Stimulated activated CD8-positive, alpha-beta memory T cell treated with anti-CD3 and anti-CD28 coated beads, Interleukin-2, amount 100 ng/mL, for 1 hour (primary cell): ENCODE measurements around the gene TMEM256.

ENCODE experiments used
- DNase-seq, 2 donors: peaks; one replicate each; pipeline ENCODE4 v3.0.0-alpha.2; 2020; ENCODE audit warnings: low read depth in 2 of 2

The TMEM256 gene

DNA sequence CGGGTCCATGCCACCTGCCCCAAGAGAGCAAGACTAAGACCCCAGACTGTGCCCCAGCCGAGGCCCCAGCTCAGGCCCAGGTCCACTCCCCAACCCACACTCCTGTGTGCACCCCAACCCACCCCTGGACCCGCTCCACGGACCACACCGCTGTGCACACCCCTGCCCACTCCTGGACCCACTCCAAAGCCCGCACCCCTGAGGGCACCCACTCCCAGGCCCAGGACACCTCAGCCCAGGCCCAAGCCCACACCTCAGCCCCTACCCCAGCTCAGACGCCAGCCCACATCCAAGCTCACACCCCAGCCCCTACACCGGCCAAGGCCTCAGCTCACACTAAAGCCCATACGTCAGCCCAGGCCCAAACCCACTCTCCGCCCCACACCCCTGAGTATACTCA lies 25.8 kb upstream of the TMEM256 start:
- DNase-seq = no peak

DNA sequence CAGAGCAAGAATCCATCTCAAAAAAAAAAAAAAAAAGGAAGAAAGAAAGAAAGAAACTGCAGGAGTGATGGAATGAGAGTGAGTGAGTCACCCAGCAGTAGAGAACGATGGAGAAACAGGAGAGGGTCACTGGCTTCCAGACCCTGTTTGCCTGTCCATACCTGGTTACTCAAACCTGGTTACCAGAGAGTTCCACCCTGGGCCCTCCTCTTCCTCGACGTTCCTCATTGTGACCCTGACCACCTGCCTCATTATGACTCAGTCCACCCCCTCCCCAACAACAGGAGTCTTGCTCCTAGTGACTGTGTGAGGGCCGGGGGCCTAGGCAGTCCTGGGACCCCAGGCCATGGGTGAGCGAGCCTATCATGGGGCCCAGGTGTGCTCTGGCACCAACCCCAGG lies 24.7 kb upstream of the TMEM256 start, which contains the start of gene SPEM3:
SPEM3 (plus strand) TSS at position 301 of the 400 bp plus-strand sequence; CDS start at position 347, 46 bp downstream.
- DNase-seq = no peak

DNA sequence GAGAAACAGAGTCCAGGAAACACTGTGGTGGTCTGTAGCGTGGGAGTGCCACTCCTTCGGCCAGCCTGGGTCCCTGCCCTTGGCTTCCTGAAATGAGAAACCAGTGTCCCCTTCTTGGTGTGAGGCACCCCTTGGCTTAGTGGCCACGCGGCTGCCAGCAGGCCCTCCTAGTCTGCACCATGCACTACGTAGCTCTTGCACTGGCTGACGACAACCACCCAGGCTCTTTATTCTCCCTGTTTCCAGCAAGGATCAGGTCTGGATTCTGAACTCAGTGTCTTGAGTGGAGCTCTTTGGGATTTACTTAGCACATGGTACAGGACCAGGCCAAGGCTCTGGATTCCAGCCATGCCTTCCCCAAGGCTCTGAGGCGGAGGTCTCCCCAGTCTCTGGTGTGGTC lies 23.7 kb upstream of the TMEM256 start:
- DNase-seq = no peak

- DNase-seq = no peak
These were observed 23.1 kb upstream of the TMEM256 start for GRCh38 chr17:7426896-7427489.

- DNase-seq = no peak
These were observed 22.4 kb upstream of the TMEM256 start for GRCh38 chr17:7426203-7426863.

GRCh38 chr17:7425756-7426155 lies 21.9 kb upstream of the TMEM256 start:
- DNase-seq = no peak

- no peak for DNase-seq
These were observed 21.4 kb upstream of the TMEM256 start, which contains the start of gene SPEM2 for GRCh38 chr17:7425316-7425715. SPEM2 (plus strand) TSS chr17:7425616; CDS start chr17:7425689, 73 bp downstream.

GRCh38 chr17:7423679-7424078 lies 19.8 kb upstream of the TMEM256 start:
- DNase-seq = no peak

DNA sequence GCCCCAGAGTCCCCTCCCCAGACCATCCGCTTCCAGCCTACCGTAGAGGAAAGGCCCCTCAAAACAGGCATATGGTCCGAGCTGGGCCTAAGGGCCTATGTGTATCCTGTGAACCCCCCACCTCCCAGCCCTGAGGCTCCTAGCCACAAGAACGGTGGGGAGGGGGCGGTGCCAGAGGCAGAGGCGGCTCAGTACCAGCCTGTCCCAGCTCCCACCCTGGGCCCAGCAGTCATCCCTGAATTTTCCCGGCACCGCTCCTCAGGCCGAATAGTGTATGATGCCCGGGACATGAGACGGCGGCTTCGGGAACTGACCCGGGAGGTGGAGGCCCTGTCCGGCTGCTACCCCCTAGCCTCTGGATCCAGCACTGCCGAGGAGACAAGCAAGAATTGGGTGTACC lies 17.3 kb upstream of the TMEM256 start:
- no peak for DNase-seq

GRCh38 chr17:7419819-7420610 lies 16.1 kb upstream of the TMEM256 start, which contains the start of gene SPEM1:
SPEM1 (plus strand) TSS chr17:7420324; CDS start chr17:7420385, 61 bp downstream.
- no peak for DNase-seq

GRCh38 chr17:7418472-7419152 lies 14.7 kb upstream of the TMEM256 start:
- DNase-seq = no peak

DNA sequence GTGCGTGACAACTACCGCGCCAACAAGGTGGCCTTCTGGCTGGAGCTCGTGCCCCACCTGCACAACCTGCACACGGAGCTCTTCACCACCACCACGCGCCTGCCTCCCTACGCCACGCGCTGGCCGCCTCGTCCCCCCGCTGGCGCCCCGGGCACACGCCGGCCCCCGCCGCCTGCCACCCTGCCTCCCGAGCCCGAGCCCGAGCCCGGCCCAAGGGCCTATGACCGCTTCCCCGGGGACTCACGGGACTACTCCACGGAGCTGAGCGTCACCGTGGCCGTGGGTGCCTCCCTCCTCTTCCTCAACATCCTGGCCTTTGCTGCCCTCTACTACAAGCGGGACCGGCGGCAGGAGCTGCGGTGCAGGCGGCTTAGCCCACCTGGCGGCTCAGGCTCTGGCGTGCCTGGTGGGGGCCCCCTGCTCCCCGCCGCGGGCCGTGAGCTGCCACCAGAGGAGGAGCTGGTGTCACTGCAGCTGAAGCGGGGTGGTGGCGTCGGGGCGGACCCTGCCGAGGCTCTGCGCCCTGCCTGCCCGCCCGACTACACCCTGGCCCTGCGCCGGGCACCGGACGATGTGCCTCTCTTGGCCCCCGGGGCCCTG lies 13.3 kb upstream of the TMEM256 start:
- DNase-seq = no peak

GRCh38 chr17:7416323-7416722 lies 12.4 kb upstream of the TMEM256 start:
- DNase-seq = no peak

DNA sequence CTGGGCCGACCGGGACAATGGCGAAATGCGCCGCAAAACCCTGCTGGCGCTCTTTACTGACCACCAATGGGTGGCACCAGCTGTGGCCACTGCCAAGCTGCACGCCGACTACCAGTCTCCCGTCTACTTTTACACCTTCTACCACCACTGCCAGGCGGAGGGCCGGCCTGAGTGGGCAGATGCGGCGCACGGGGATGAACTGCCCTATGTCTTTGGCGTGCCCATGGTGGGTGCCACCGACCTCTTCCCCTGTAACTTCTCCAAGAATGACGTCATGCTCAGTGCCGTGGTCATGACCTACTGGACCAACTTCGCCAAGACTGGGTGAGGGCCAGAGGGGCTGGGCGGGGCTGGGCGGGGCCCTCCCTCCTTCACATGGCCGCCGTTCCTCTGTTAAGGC lies 11.9 kb upstream of the TMEM256 start:
- DNase-seq = no peak

DNA sequence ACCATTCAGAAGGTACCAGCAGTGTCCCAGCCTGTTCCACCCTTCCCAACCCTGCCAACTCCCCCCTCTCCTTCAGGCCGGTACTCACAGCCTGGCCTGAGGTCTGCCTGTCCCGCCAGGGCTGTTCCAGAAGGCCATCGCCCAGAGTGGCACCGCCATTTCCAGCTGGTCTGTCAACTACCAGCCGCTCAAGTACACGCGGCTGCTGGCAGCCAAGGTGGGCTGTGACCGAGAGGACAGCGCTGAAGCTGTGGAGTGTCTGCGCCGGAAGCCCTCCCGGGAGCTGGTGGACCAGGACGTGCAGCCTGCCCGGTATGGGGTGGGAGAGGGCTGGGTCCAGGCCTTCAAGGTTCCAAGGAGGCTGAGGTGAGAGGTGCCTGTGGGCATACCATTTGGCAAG lies 10.9 kb upstream of the TMEM256 start:
- no peak for DNase-seq

- no peak for DNase-seq
These were observed 9.6 kb upstream of the TMEM256 start for GRCh38 chr17:7413346-7413985.

- DNase-seq = no peak
These were observed 7.5 kb upstream of the TMEM256 start for GRCh38 chr17:7411427-7411750.

- no peak for DNase-seq
These were observed 6.9 kb upstream of the TMEM256 start for GRCh38 chr17:7410634-7411426.

- DNase-seq = no peak
These were observed 5.8 kb upstream of the TMEM256 start for GRCh38 chr17:7409716-7410115.

DNA sequence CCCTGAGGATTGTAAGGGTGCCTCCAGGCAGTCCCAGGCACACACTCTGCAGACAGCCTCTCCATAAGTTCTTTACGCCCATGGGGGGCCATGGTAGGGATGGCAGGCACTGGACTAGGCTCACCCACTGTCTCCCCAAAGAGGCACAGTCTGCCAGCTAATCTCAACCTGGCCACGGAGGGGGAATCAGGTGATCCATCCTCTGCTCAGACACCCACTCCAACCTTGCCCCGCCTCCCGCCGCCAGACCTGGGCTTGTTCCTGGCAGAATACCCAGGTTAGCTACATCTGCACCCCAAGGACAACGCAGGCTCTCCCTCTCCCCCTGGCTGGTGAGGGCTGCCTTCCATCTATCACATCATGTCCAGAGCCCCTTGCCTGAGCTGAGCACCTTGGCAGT lies 5.0 kb upstream of the TMEM256 start:
- DNase-seq = no peak
